Karpas-422 (cell line): ENCODE data around the gene CABYR. TPM values are rescaled to one million over a fixed set of nuclear protein-coding genes. Genes with fewer than 3 reads are reported as not detected.

ENCODE experiments used
- DNase-seq: peaks from one replicate; pipeline ENCODE4 v3.0.0-alpha.2; 2015
- H2AFZ ChIP-seq: fragments of 200-600 bp; sonication (generic); 2 replicates; pipeline ENCODE4 v1.6.1; 2014; ENCODE audit warnings: antibody characterized with exemption, low read length, mixed read lengths
- H3K27ac ChIP-seq: fragments of 200-600 bp; sonication (generic); 2 replicates; pipeline ENCODE4 v1.5.1; 2014; ENCODE audit warnings: mild to moderate bottlenecking, low read length, moderate library complexity
- H3K27me3 ChIP-seq: fragments of 200-600 bp; sonication (generic); 2 replicates; pipeline ENCODE4 v1.6.1; 2014; ENCODE audit warnings: low read length, mixed read lengths
- H3K36me3 ChIP-seq: fragments of 200-600 bp; sonication (generic); 2 replicates; pipeline ENCODE4 v1.6.1; 2014; ENCODE audit warnings: low read length, mixed read lengths; ENCODE audit not compliant: insufficient read depth
- H3K4me1 ChIP-seq: fragments of 200-600 bp; sonication (generic); 2 replicates; pipeline ENCODE4 v1.6.1; 2014; ENCODE audit warnings: mild to moderate bottlenecking, low read length, mixed read lengths
- H3K4me2 ChIP-seq: fragments of 200-600 bp; sonication (generic); 2 replicates; pipeline ENCODE4 v1.6.1; 2014; ENCODE audit warnings: low read length, low read depth, mild to moderate bottlenecking; ENCODE audit not compliant: poor library complexity, severe bottlenecking
- H3K4me3 ChIP-seq: fragments of 200-600 bp; sonication (generic); 2 replicates; pipeline ENCODE4 v1.5.1; 2014; ENCODE audit warnings: mild to moderate bottlenecking, antibody characterized with exemption, low read length, mixed read lengths
- H3K79me2 ChIP-seq: fragments of 200-600 bp; sonication (generic); 2 replicates; pipeline ENCODE4 v1.6.1; 2014; ENCODE audit warnings: mild to moderate bottlenecking, low read length, mixed read lengths
- H3K9ac ChIP-seq: fragments of 200-600 bp; sonication (generic); 2 replicates; pipeline ENCODE4 v1.6.0; 2014; ENCODE audit warnings: low read length
- H3K9me2 ChIP-seq: fragments of 200-600 bp; sonication (generic), shearing (Covaris generic); replicated peaks from 2 replicates; pipeline ENCODE4 v1.6.0; 2014; ENCODE audit warnings: mild to moderate bottlenecking, low read length, moderate library complexity; ENCODE audit not compliant: insufficient read depth
- H3K9me3 ChIP-seq: fragments of 300-700, 200-600 bp; sonication (generic); 2 replicates; pipeline ENCODE4 v1.6.1; 2014; ENCODE audit warnings: low read length, mixed read lengths
- H4K20me1 ChIP-seq: fragments of 200-600 bp; sonication (generic); 2 replicates; pipeline ENCODE4 v1.6.1; 2014; ENCODE audit warnings: mild to moderate bottlenecking, antibody characterized with exemption, low read length, low read depth; ENCODE audit not compliant: insufficient read depth
- total RNA-seq: library from RNA; depleted of rRNA; stranded (reverse); fragments of >200 nt; shearing (Covaris generic); gene quantifications from 2 replicates; pipeline ENCODE4 v1.2.3, GENCODE V29; 2014; ENCODE audit warnings: low replicate concordance

The CABYR gene
- total RNA-seq, 1 experiment from 2014 or later, result not detected

- Histone ChIP-seq H3K9ac (no peak overlapping the region), H3K4me3 (no peak overlapping the region), H3K4me1 (no peaks in the 10 kb centered on the region), H3K79me2 (no peaks in the 10 kb centered on the region), H3K27ac (no peak overlapping the region), H3K4me2 (no peak overlapping the region), H3K27me3 (no peaks in the 10 kb centered on the region), H3K9me3 (no peaks in the 10 kb centered on the region), H4K20me1 (no peaks in the 10 kb centered on the region), H3K36me3 (no peaks in the 10 kb centered on the region), H2AFZ (no peak overlapping the region), H3K9me2 (no peaks in the 10 kb centered on the region)
- DNase-seq, result no peak
Observed at GRCh38 chr18:24104486-24104885, 34.4 kb upstream of the CABYR start.

DNA sequence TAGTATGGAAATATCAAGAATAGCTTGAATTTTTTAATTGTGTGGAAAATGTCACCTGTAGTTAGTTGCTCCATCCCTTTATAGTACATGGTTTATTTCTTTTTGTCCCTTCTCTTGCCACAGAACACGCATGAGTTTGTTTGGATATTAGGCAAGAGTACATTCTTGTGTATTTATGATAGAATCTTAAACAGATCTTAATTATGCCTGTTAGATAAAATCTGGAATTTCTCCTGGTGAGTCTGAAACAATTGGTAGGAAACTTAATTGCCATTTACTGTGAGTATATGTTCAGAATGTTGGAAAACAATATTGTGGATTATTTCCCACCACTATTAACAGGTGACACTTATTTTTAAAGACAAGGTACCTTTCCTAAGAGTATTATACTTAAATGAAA lies 30.2 kb upstream of the CABYR start:
- DNase-seq, result no peak
- Histone ChIP-seq H3K27ac (no peak overlapping the region), H3K4me2 (no peak overlapping the region), H3K9me2 (no peaks in the 10 kb centered on the region), H3K4me1 (no peaks in the 10 kb centered on the region), H3K9me3 (no peaks in the 10 kb centered on the region), H2AFZ (no peak overlapping the region), H3K27me3 (no peaks in the 10 kb centered on the region), H3K9ac (no peak overlapping the region), H3K4me3 (no peak overlapping the region), H3K79me2 (no peaks in the 10 kb centered on the region), H4K20me1 (no peaks in the 10 kb centered on the region), H3K36me3 (no peaks in the 10 kb centered on the region)

GRCh38 chr18:24111936-24112335 lies 26.9 kb upstream of the CABYR start:
- no peak overlapping the region for H3K4me3 ChIP-seq
- no peaks in the 10 kb centered on the region for H3K4me1 ChIP-seq
- no peak overlapping the region for H2AFZ ChIP-seq
- no peaks in the 10 kb centered on the region for H3K27me3 ChIP-seq
- no peaks in the 10 kb centered on the region for H3K79me2 ChIP-seq
- H3K9ac ChIP-seq, result no peak overlapping the region
- H4K20me1 ChIP-seq, result no peaks in the 10 kb centered on the region
- H3K36me3 ChIP-seq, result no peaks in the 10 kb centered on the region
- no peak overlapping the region for H3K27ac ChIP-seq
- H3K9me3 ChIP-seq, result no peaks in the 10 kb centered on the region
- H3K4me2 ChIP-seq, result no peak overlapping the region
- DNase-seq, result no peak
- no peaks in the 10 kb centered on the region for H3K9me2 ChIP-seq

- Histone ChIP-seq H3K27ac (no peak overlapping the region), H2AFZ (no peak overlapping the region), H3K9me2 (no peaks in the 10 kb centered on the region), H3K9me3 (no peaks in the 10 kb centered on the region), H3K27me3 (no peaks in the 10 kb centered on the region), H3K4me3 (no peak overlapping the region), H3K9ac (no peak overlapping the region), H3K79me2 (no peaks in the 10 kb centered on the region), H3K4me2 (no peak overlapping the region), H3K36me3 (no peaks in the 10 kb centered on the region), H4K20me1 (no peaks in the 10 kb centered on the region), H3K4me1 (no peaks in the 10 kb centered on the region)
- no peak for DNase-seq
Observed at GRCh38 chr18:24112464-24112863, 26.4 kb upstream of the CABYR start.

GRCh38 chr18:24112874-24113615 lies 25.8 kb upstream of the CABYR start:
- Histone ChIP-seq H4K20me1 (no peaks in the 10 kb centered on the region), H3K4me2 (no peak overlapping the region), H3K27me3 (no peaks in the 10 kb centered on the region), H3K4me1 (no peaks in the 10 kb centered on the region), H3K9me3 (no peaks in the 10 kb centered on the region), H3K36me3 (no peaks in the 10 kb centered on the region), H3K4me3 (no peak overlapping the region), H3K79me2 (no peaks in the 10 kb centered on the region), H3K27ac (no peak overlapping the region), H2AFZ (no peak overlapping the region), H3K9ac (no peak overlapping the region), H3K9me2 (no peaks in the 10 kb centered on the region)
- DNase-seq, result no peak

GRCh38 chr18:24114924-24115549 lies 23.8 kb upstream of the CABYR start:
- Histone ChIP-seq H3K9me2 (no peaks in the 10 kb centered on the region), H3K4me2 (no peak overlapping the region), H4K20me1 (no peaks in the 10 kb centered on the region), H3K9me3 (no peaks in the 10 kb centered on the region), H3K9ac (no peak overlapping the region), H3K27me3 (no peaks in the 10 kb centered on the region), H3K79me2 (no peaks in the 10 kb centered on the region), H3K27ac (no peak overlapping the region), H3K36me3 (no peaks in the 10 kb centered on the region), H3K4me3 (no peak overlapping the region), H3K4me1 (no peaks in the 10 kb centered on the region), H2AFZ (no peak overlapping the region)
- no peak for DNase-seq

GRCh38 chr18:24115628-24116027 lies 23.2 kb upstream of the CABYR start:
- Histone ChIP-seq H3K9me3 (no peaks in the 10 kb centered on the region), H3K27me3 (no peaks in the 10 kb centered on the region), H3K27ac (no peak overlapping the region), H3K79me2 (no peaks in the 10 kb centered on the region), H2AFZ (no peak overlapping the region), H3K36me3 (no peaks in the 10 kb centered on the region), H3K4me2 (no peak overlapping the region), H3K4me3 (no peak overlapping the region), H3K4me1 (no peaks in the 10 kb centered on the region), H4K20me1 (no peaks in the 10 kb centered on the region), H3K9ac (no peak overlapping the region), H3K9me2 (no peaks in the 10 kb centered on the region)
- no peak for DNase-seq

DNA sequence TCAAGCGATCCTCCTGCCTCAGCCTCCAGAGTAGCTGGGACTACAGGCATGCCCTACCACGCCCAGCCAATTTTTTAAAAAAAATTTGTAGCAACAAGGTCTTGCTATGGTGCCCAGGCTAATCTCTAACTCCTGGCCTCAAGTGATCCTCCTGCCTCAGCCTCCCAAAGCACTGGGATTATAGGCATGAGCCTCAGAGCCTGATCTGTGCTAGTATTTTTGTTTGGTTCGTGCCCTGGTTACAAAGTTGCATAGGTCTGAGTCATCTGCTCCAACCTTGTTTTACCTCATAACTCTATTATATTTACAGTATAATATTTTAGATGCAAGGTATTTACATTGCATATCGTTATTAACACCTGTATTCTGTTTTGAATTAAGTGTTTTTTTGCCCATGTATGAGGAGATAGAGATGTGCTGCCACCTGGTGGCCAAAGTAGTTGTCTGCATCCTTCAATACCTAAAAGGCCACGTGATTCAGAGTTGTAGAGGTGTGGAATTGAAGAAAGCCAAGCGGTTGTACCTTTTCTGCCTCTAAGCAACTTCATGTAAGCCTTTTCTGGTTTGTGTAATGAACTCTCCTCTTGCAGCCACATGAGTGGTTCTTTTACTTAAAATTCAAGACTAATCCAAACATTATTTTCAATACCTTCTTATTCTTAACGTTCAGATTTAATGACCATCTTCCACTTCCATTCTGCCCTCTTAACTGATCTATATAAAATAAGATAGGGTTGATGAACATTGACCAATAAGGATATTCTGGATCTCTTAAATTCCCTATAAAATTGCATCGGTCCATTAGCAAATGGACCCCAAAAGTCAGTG lies 19.9 kb upstream of the CABYR start:
- Histone ChIP-seq H4K20me1 (no peaks in the 10 kb centered on the region), H3K4me2 (no peak overlapping the region), H3K27ac (no peak overlapping the region), H3K36me3 (no peaks in the 10 kb centered on the region), H3K79me2 (no peaks in the 10 kb centered on the region), H3K4me1 (no peaks in the 10 kb centered on the region), H2AFZ (no peak overlapping the region), H3K9ac (no peak overlapping the region), H3K4me3 (no peak overlapping the region), H3K9me3 (no peaks in the 10 kb centered on the region), H3K9me2 (no peaks in the 10 kb centered on the region), H3K27me3 (no peaks in the 10 kb centered on the region)
- DNase-seq, result peak; percentile 88
